Pancreas (tissue), 8 donors: ENCODE data around the gene BRD3OS. TPM values are rescaled to one million over a fixed set of nuclear protein-coding genes. Genes with fewer than 3 reads are reported as not detected.

Experiments used
- polyA plus RNA-seq, 2 donors: library from polyadenylated mRNA; stranded (reverse); fragments of 200-250 nt; gene quantifications; one replicate each; pipeline ENCODE4 v1.2.3, GENCODE V29; 2013
- total RNA-seq, 6 donors: library from RNA; stranded (reverse); fragmentation: NEBNext Ultra II Directional in 4 of 6; extraction: Animal tissue kit (Norgen Biotek cat#: 25700) in 4 of 6; gene quantifications; one replicate each; pipeline versions ENCODE4 v1.2.1 to v1.2.4, GENCODE V29; 2021 to 2023
- donor health status: healthy with polysubstance abuse.
- donor health status: DM: no; HTN: no; CAD: no; lungs with moderate emphysema.
- donor health status: DM: no; HTN: no; CAD: no.
- donor health status: Bipolar disorder and iron deficiency.
- donor health status: DM: yes; HTN: yes; CAD: no.
- donor health status: DM: no; HTN: no; CAD: no.
- donor health status: DM: no; HTN: no; CAD: no.
- donor health status: DM: yes; HTN: yes; CAD: no.

BRD3OS gene
- total and polyA plus RNA-seq, 8 donors, result 4.8 to 12.5 (median 7.3) TPM

Other genes with a start within 250 kb of the BRD3OS start
- gene VAV2, start 33.2 kb upstream of the BRD3OS start, total RNA-seq, result 10 to 100 TPM; 25.7 to 41.0 (median 34.4) TPM
- 10 to 100 TPM; 20.5 to 35.1 TPM for gene VAV2, start 33.2 kb upstream of the BRD3OS start, polyA plus RNA-seq
- 10 to 100 TPM; 14.4 to 36.3 (median 17.2) TPM for gene BRD3, start 42.5 kb downstream of the BRD3OS start, total RNA-seq
- 1 to 10 TPM; 8.8 to 9.0 TPM for gene BRD3, start 42.5 kb downstream of the BRD3OS start, polyA plus RNA-seq
- 10 to 100 TPM; 14.0 to 20.2 (median 15.9) TPM for gene WDR5, start 110.6 kb downstream of the BRD3OS start, total RNA-seq
- gene WDR5, start 110.6 kb downstream of the BRD3OS start, polyA plus RNA-seq, result 10 to 100 TPM; 18.0 to 26.1 TPM
- 10 to 100 TPM; 17.0 to 91.5 (median 64.8) TPM for gene RNU6ATAC, start 139.1 kb downstream of the BRD3OS start, total RNA-seq
- gene RNU6ATAC, start 139.1 kb downstream of the BRD3OS start, polyA plus RNA-seq, result not detected